PC-3 (cell line): Measurements from ENCODE around the gene ITFG2.

Experiments used
- CTCF ChIP-seq: fragments of 300-600 bp; sonication (generic); conservative IDR thresholded peaks from 2 replicates; pipeline ENCODE4 v1.5.1; 2017; ENCODE audit warnings: antibody characterized with exemption, low read depth, mild to moderate bottlenecking, low read length
- EZH2 ChIP-seq: fragments of 300-600 bp; sonication (generic); IDR thresholded peaks from one replicate; pipeline ENCODE4 v1.6.1; 2017; ENCODE audit warnings: antibody characterized with exemption, mild to moderate bottlenecking, low read length; ENCODE audit not compliant: unreplicated experiment

DNA sequence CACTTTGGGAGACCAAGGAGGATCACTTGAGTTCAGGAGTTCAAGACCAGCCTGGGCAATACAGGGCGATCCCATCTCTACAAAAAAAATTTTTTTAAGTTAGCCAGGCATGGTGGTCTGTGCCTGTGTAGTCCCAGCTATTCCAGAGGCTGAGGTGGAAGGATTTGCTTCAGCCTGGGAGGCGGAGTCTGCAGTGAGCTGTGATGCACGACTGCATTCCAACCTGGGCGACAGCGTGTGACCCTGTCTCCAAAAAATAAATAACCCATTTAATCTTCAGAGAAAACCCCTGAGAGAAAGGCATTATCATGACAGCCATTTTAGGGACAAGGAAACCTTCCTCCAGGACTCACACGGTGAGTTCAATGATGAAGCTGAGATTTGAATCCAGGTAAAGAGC is 21.4 kb upstream of the ITFG2 start:
- TF ChIP-seq CTCF (no peak), EZH2 (no peak)
